K562 (cell line): ENCODE measurements around the gene TBC1D17. TPM values are rescaled to one million over a fixed set of nuclear protein-coding genes. Genes with fewer than 3 reads are reported as not detected.
A peak's percentile ranks its signal among the peaks of the same experiment; 100 is the strongest.

Experiments used
- ATAC-seq: fragments of 200-7000 bp; cut with Tn5 transposase; 3 replicates; pipeline ENCODE4 v1.9.1; 2020; ENCODE audit warnings: moderate library complexity
- BruUV-seq: library from RNA; stranded (reverse); fragments of 400-500 nt; replicated peaks from 2 replicates; lab custom pipeline; 2021; lab: Mats Ljungman, UMichigan
- CTCF ChIA-PET: fragments of 300-600 bp; formaldehyde crosslinking; extraction: SDS; loops from one replicate; lab custom pipeline; 2021; ENCODE audit warnings: low intra/inter-chr PET ratio; lab: Yijun Ruan, JAX
- POLR2A ChIA-PET: fragments of 300-600, 350-650 bp; sonication (Branson Sonifier 250); formaldehyde crosslinking; extraction: SDS; loops from one replicate; lab custom pipeline; 2021; ENCODE audit warnings: antibody characterized with exemption, inconsistent platforms; lab: Yijun Ruan, JAX
- DNase-seq, 4 experiments: peaks; one replicate each; pipeline versions ENCODE4 v3.0.0 to v3.0.0-alpha.2; 2011 to 2018; ENCODE audit warnings: low spot score in 3 of 4, mixed read lengths in 3 of 4; ENCODE audit errors: extremely low read depth in 1 of 4
- FAIRE-seq: peaks from 2 replicates; lab custom pipeline; 2011; peaks lifted over from hg19 to GRCh38; lab: Jason Lieb, UNC
- H2AFZ ChIP-seq: 2 replicates; pipeline ENCODE4 v1.6.0; 2011; ENCODE audit warnings: low read depth, low read length, control low read depth, inconsistent platforms
- H3K27ac ChIP-seq: fragments of 200-600 bp; 3 replicates; pipeline ENCODE4 v1.8.0; 2011; ENCODE audit warnings: low read depth, mild to moderate bottlenecking, control low read depth, inconsistent platforms, low read length, moderate library complexity, mixed read lengths; ENCODE audit errors: extremely low read depth
- H3K27me3 ChIP-seq, 2 experiments: fragments of 300-600 bp in 1 of 2; 2 replicates in 1 of 2; 3 replicates in 1 of 2; pipeline versions ENCODE4 v1.6.0 to v1.8.0; 2011; ENCODE audit warnings: inconsistent platforms in 2 of 2, low read length in 2 of 2, mild to moderate bottlenecking in 1 of 2, mixed read lengths in 1 of 2, moderate library complexity in 1 of 2; ENCODE audit not compliant: control insufficient read depth in 2 of 2, insufficient read depth in 2 of 2
- H3K36me3 ChIP-seq: fragments of 300-600 bp; 3 replicates; pipeline ENCODE4 v1.8.0; 2011; ENCODE audit warnings: mild to moderate bottlenecking, low read length, inconsistent platforms; ENCODE audit not compliant: control insufficient read depth, insufficient read depth
- H3K4me1 ChIP-seq, 2 experiments: fragments of 200-600 bp in 1 of 2; replicated peaks in 1 of 2; 2 replicates in 1 of 2; 3 replicates in 1 of 2; pipeline versions ENCODE4 v1.5.1 to v1.8.0; 2011; ENCODE audit warnings: inconsistent platforms in 2 of 2, low read length in 2 of 2, mild to moderate bottlenecking in 1 of 2, mixed read lengths in 1 of 2, moderate library complexity in 1 of 2; ENCODE audit not compliant: control insufficient read depth in 2 of 2, insufficient read depth in 2 of 2
- H3K4me2 ChIP-seq: 2 replicates; pipeline ENCODE4 v1.6.1; 2011; ENCODE audit warnings: low read length, control low read depth, inconsistent platforms, mixed read lengths; ENCODE audit not compliant: insufficient read depth
- H3K4me3 ChIP-seq: fragments of 200-600 bp; sonication (generic), shearing (Covaris generic); 2 replicates; pipeline ENCODE4 v1.5.1; 2016; ENCODE audit warnings: control low read depth, inconsistent platforms
- H3K79me2 ChIP-seq: fragments of 200-600 bp; 3 replicates; pipeline ENCODE4 v1.8.0; 2011; ENCODE audit warnings: low read length, inconsistent platforms; ENCODE audit not compliant: control insufficient read depth, insufficient read depth
- H3K9ac ChIP-seq, 2 experiments: 2 replicates each; pipeline versions ENCODE4 v1.6.0 to v1.6.1; 2011; ENCODE audit warnings: low read depth in 2 of 2, low read length in 2 of 2, control low read depth in 1 of 2, inconsistent platforms in 1 of 2, mild to moderate bottlenecking in 1 of 2, mixed read lengths in 1 of 2; ENCODE audit not compliant: insufficient read depth in 1 of 2
- H3K9me1 ChIP-seq: one replicate; pipeline ENCODE4 v1.6.0; 2011; ENCODE audit warnings: inconsistent platforms, mild to moderate bottlenecking, low read length, moderate library complexity; ENCODE audit not compliant: control insufficient read depth, insufficient read depth
- H3K9me3 ChIP-seq: replicated peaks from 2 replicates; pipeline ENCODE4 v1.5.1; 2011; ENCODE audit warnings: low read depth, low read length, inconsistent platforms; ENCODE audit not compliant: control insufficient read depth, insufficient read depth
- H4K20me1 ChIP-seq: replicated peaks from 2 replicates; pipeline ENCODE4 v1.6.1; 2011; ENCODE audit warnings: low read length, inconsistent platforms, mixed read lengths; ENCODE audit not compliant: control insufficient read depth, insufficient read depth
- KDM1A ChIP-seq, 2 experiments: fragments of 450-650 bp; IDR thresholded peaks; 2 replicates each; pipeline ENCODE4 v1.6.1; 2016; ENCODE audit warnings: mild to moderate bottlenecking in 2 of 2
- LARP7 ChIP-seq: fragments of 450-650 bp; IDR thresholded peaks from 2 replicates; pipeline ENCODE4 v1.6.1; 2016
- MCM7 ChIP-seq, 2 experiments: fragments of 450-650 bp; IDR thresholded peaks; 2 replicates each; pipeline ENCODE4 v1.6.1; 2016 to 2018
- RAD21 ChIP-seq, 2 experiments: fragments of 250-450 bp in 1 of 2; fragments of 450-650 bp in 1 of 2; sonication (Bioruptor Pico) in 1 of 2; formaldehyde crosslinking in 1 of 2; IDR thresholded peaks in 1 of 2; conservative IDR thresholded peaks in 1 of 2; 2 replicates each; pipeline versions ENCODE4 v1.4.0 to v1.8.0; 2020 to 2022; ENCODE audit warnings: mild to moderate bottlenecking in 2 of 2, moderate library complexity in 1 of 2
- RUNX1 ChIP-seq: sonication (generic); IDR thresholded peaks from 2 replicates; pipeline ENCODE4 v1.6.1; 2016; ENCODE audit warnings: antibody characterized with exemption, low read depth
- SIRT6 ChIP-seq: IDR thresholded peaks from one replicate; pipeline ENCODE4 v1.6.1; 2012; ENCODE audit warnings: low read depth, mild to moderate bottlenecking, control low read depth, inconsistent platforms, low read length, moderate library complexity
- ZBTB9 ChIP-seq: fragments of 450-650 bp; formaldehyde crosslinking; IDR thresholded peaks from 2 replicates; pipeline ENCODE4 v1.4.0; 2020; ENCODE audit warnings: mild to moderate bottlenecking, moderate library complexity
- ZNF282 ChIP-seq: sonication (generic); formaldehyde crosslinking; IDR thresholded peaks from 2 replicates; pipeline ENCODE4 v1.8.1; 2023; ENCODE audit warnings: missing genetic modification reagents
- WGBS: fragments of 100-300 bp; shearing (Covaris generic); methylation state at CpG from one replicate; pipeline ENCODE4 v1.1.6; 2016; ENCODE audit warnings: low coverage, mixed read lengths; ENCODE audit not compliant: insufficient coverage; ENCODE audit errors: missing lambda C conversion rate; 5-methylcytosine and 5-hydroxymethylcytosine counted together
- in situ Hi-C: fragments of 300-500 bp; cut with MboI; formaldehyde crosslinking; loops from 4 replicates; pipeline ENCODE4 v1.15.0; 2018; ENCODE audit warnings: inconsistent platforms, mixed read lengths
- intact Hi-C: fragments of 100-400 bp; cut with micrococcal nuclease; formaldehyde crosslinking; loops from 2 replicates; pipeline ENCODE4 v1.14.2; 2022
- polyA plus RNA-seq, 8 experiments: library from polyadenylated mRNA; depleted of rRNA in 4 of 8; stranded (reverse) in 5 of 8; unstranded in 3 of 8; fragments of >200 nt; fragmentation: Nextera tagmentation in 2 of 8; fragmentation: Illumina TruSeq in 1 of 8; extraction: Ambion mirVana in 2 of 8; extraction: Trizol in 1 of 8; gene quantifications; 2 replicates each; pipeline versions ENCODE4 v1.2.1 to v1.2.3, GENCODE V29; 2011 to 2014; ENCODE audit warnings: inconsistent platforms in 1 of 8, missing spikeins in 1 of 8
- total RNA-seq, 7 experiments: library from RNA; depleted of rRNA in 6 of 7; stranded (reverse); fragments of >200 nt in 6 of 7; fragmentation: Illumina TruSeq in 2 of 7; extraction: Trizol in 2 of 7; gene quantifications; 2 replicates each; pipeline versions ENCODE4 v1.2.1 to v1.2.3, GENCODE V29; 2011 to 2021; ENCODE audit warnings: low replicate concordance in 1 of 7
- TF ChIP-seq, protein P1 (sequence below): sonication (generic); formaldehyde crosslinking; IDR thresholded peaks from 2 replicates; pipeline ENCODE4 v1.8.0; 2022; ENCODE audit warnings: mild to moderate bottlenecking, missing genetic modification reagents
- TF ChIP-seq, protein P2 (sequence below): fragments of 250-450 bp; sonication (Bioruptor Pico); IDR thresholded peaks from 2 replicates; pipeline ENCODE4 v1.5.0; 2021; ENCODE audit warnings: mild to moderate bottlenecking, borderline replicate concordance
- TF ChIP-seq, protein P3 (sequence below), 2 experiments: fragments of 450-650 bp in 1 of 2; IDR thresholded peaks; 2 replicates each; pipeline ENCODE4 v1.6.1; 2011 to 2017; ENCODE audit warnings: low read depth in 2 of 2, antibody characterized with exemption in 1 of 2, borderline replicate concordance in 1 of 2, low read length in 1 of 2, mild to moderate bottlenecking in 1 of 2, mixed read lengths in 1 of 2; ENCODE audit not compliant: control insufficient read depth in 1 of 2

Gene TBC1D17
- total and polyA plus RNA-seq, 9 of the 15 experiments (the other 6 are each of a cell fraction or from before 2014, with no cell fraction given), result 0.42 to 16.0 (median 3.8) TPM

DNA sequence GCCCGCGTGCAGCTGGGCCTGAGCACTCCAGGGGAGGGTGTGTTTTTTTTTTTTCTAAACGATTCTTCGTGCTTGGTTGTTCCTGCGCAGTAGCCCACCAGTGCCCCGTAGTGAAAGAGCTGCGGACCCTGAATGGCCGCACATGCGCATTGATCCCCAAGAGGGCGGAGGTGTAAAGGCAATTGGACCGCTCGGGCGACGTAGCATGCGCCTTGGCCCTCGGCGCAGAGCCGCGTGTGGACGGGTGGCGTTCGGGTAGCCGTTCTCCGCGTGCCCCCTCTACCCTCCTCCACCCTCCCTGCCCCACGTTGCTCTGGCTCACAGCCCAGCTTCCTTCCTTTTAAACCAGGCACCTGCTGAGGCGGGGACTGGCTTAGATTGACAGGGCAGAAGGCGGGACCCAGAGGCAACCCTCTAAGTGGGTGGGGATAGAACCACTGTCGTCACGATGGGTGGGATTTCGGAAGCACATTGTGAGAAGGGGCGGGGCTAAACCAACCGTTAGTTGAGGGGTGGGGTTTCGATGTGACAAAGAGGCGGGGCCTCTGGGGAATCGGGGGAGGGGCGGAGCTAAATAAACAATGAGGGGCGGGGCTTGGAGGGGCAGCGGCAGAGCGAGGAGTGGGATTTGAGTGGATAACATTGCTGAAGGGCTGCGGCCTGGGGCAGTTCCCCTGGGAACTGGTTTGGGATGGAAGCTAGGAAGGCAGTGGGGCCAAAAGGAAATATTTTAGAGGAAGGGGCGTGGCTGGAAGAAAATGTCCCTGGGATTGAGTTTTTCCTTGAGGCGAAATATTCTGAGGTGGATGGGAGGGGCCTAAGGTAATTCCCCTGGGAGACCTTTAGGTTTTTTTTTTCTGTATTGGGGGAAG, 52.3 kb downstream of the TBC1D17 start:
- under 1% methylated on average over 36 of the region's 43 CpGs for WGBS
- peak; percentile 96 for FAIRE-seq
- no peak for TF ChIP-seq ZNF282 (CRISPR knock-in tag)
- peak; percentile 40 for TF ChIP-seq SIRT6
- TF ChIP-seq, protein P1, sequence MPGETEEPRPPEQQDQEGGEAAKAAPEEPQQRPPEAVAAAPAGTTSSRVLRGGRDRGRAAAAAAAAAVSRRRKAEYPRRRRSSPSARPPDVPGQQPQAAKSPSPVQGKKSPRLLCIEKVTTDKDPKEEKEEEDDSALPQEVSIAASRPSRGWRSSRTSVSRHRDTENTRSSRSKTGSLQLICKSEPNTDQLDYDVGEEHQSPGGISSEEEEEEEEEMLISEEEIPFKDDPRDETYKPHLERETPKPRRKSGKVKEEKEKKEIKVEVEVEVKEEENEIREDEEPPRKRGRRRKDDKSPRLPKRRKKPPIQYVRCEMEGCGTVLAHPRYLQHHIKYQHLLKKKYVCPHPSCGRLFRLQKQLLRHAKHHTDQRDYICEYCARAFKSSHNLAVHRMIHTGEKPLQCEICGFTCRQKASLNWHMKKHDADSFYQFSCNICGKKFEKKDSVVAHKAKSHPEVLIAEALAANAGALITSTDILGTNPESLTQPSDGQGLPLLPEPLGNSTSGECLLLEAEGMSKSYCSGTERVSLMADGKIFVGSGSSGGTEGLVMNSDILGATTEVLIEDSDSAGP (CRISPR knock-in tag), result no peak
- peak; percentile 80; the same call in 1 of the 2 replicates for TF ChIP-seq ZBTB9 (CRISPR knock-in tag)
- TF ChIP-seq, protein P2, sequence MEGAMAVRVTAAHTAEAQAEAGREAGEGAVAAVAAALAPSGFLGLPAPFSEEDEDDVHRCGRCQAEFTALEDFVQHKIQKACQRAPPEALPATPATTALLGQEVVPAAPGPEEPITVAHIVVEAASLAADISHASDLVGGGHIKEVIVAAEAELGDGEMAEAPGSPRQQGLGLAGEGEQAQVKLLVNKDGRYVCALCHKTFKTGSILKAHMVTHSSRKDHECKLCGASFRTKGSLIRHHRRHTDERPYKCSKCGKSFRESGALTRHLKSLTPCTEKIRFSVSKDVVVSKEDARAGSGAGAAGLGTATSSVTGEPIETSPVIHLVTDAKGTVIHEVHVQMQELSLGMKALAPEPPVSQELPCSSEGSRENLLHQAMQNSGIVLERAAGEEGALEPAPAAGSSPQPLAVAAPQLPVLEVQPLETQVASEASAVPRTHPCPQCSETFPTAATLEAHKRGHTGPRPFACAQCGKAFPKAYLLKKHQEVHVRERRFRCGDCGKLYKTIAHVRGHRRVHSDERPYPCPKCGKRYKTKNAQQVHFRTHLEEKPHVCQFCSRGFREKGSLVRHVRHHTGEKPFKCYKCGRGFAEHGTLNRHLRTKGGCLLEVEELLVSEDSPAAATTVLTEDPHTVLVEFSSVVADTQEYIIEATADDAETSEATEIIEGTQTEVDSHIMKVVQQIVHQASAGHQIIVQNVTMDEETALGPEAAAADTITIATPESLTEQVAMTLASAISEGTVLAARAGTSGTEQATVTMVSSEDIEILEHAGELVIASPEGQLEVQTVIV (CRISPR knock-in tag), result peak; percentile 52; the same call in 1 of the 2 replicates
- no peak for TF ChIP-seq RUNX1
- TF ChIP-seq MCM7 (IDR thresholded peaks at IDR 0.05), result no peak
- TF ChIP-seq, protein P3, sequence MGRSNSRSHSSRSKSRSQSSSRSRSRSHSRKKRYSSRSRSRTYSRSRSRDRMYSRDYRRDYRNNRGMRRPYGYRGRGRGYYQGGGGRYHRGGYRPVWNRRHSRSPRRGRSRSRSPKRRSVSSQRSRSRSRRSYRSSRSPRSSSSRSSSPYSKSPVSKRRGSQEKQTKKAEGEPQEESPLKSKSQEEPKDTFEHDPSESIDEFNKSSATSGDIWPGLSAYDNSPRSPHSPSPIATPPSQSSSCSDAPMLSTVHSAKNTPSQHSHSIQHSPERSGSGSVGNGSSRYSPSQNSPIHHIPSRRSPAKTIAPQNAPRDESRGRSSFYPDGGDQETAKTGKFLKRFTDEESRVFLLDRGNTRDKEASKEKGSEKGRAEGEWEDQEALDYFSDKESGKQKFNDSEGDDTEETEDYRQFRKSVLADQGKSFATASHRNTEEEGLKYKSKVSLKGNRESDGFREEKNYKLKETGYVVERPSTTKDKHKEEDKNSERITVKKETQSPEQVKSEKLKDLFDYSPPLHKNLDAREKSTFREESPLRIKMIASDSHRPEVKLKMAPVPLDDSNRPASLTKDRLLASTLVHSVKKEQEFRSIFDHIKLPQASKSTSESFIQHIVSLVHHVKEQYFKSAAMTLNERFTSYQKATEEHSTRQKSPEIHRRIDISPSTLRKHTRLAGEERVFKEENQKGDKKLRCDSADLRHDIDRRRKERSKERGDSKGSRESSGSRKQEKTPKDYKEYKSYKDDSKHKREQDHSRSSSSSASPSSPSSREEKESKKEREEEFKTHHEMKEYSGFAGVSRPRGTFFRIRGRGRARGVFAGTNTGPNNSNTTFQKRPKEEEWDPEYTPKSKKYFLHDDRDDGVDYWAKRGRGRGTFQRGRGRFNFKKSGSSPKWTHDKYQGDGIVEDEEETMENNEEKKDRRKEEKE (IDR thresholded peaks at IDR 0.05; ENCODE audit: borderline replicate concordance in 1 of 2, control insufficient read depth in 1 of 2, low read depth in 2 of 2, low read length in 1 of 2), result no peak
- no peak for TF ChIP-seq LARP7
- no peak for TF ChIP-seq RAD21 (CRISPR knock-in tag; conservative IDR thresholded peaks at IDR 0.05 in 1 of 2, IDR thresholded peaks at IDR 0.05 in 1 of 2)
- no peak for TF ChIP-seq KDM1A (IDR thresholded peaks at IDR 0.05)

More for the DNA sequence above, 52.3 kb downstream of the TBC1D17 start:
- Histone ChIP-seq H3K79me2 (peaks cover 63% of the 10 kb centered on the region), H3K36me3 (peaks cover 42% of the 10 kb centered on the region), H3K27ac (peak overlapping the region; percentile 92), H3K27me3 (no peaks in the 10 kb centered on the region), H3K9ac (peak overlapping the region; percentile 94 to 98), H4K20me1 (peaks cover 12% of the 10 kb centered on the region), H3K9me3 (no peaks in the 10 kb centered on the region), H3K4me2 (peak overlapping the region; percentile 97), H3K4me1 (peaks cover 28 to 51% of the 10 kb centered on the region in 2 experiments), H3K9me1 (peaks cover 5% of the 10 kb centered on the region), H3K4me3 (peak overlapping the region; percentile 55), H2AFZ (peak overlapping the region; percentile 93)
- BruUV-seq, result no TSS peak
- ATAC-seq, result peak; percentile 71
- ChIA-PET POLR2A (interaction anchor here (0.6 to 6.4 kb wide), 21 partner anchors 8 to 610 kb away, joined by 3 to 105 read pairs (median 4); partner anchors contain the start of genes AKT1S1 and TBC1D17), CTCF (no interaction called here)
- intact Hi-C loops, result loop anchor here (5.0 kb wide), 1 partner anchor 63 kb away; the partner anchor contains the start of gene PNKP
- peak; percentile 90 to 97 (median 94) for DNase-seq
- in situ Hi-C loops, result loop anchor here (10.0 kb wide), 1 partner anchor 165 kb away; no protein-coding TSS in a partner anchor
